OCI-LY7 (cell line): ENCODE measurements around the gene P4HA3.

Experiments used
- CTCF ChIP-seq: fragments of 200-600 bp; sonication (generic); conservative IDR thresholded peaks from 2 replicates; pipeline ENCODE4 v1.5.1; 2014; ENCODE audit warnings: mild to moderate bottlenecking, antibody characterized with exemption, low read length, moderate library complexity, mixed read lengths
- EZH2phosphoT487 ChIP-seq: fragments of 200-600 bp; sonication (generic); IDR thresholded peaks from 2 replicates; pipeline ENCODE4 v1.6.1; 2018; ENCODE audit warnings: low read depth, borderline replicate concordance, mild to moderate bottlenecking, mixed run types, antibody characterized with exemption, low read length, moderate library complexity, mixed read lengths

GRCh38 chr11:74327076-74327475 is 15.6 kb upstream of the P4HA3 start:
- TF ChIP-seq CTCF (no peak), EZH2phosphoT487 (no peak)
